Neural progenitor cell (in vitro differentiated cells): ENCODE measurements around the gene TSPAN18. TPM values are rescaled to one million over a fixed set of nuclear protein-coding genes. Genes with fewer than 3 reads are reported as not detected.

Experiments used
- DNase-seq: peaks from one replicate; pipeline ENCODE4 v3.0.0-alpha.2; 2016; ENCODE audit warnings: low spot score
- H2AFZ ChIP-seq: fragments of 200-600 bp; sonication (generic); replicated peaks from 2 replicates; pipeline ENCODE4 v1.6.1; 2016; ENCODE audit warnings: antibody characterized with exemption
- H3F3A ChIP-seq: fragments of 200-600 bp; sonication (generic); 2 replicates; pipeline ENCODE4 v1.6.1; 2016; ENCODE audit warnings: antibody characterized with exemption, low read depth
- H3K27ac ChIP-seq: fragments of 200-600 bp; sonication (generic); 2 replicates; pipeline ENCODE4 v1.5.1; 2016; ENCODE audit warnings: mild to moderate bottlenecking
- H3K27me3 ChIP-seq: fragments of 200-600 bp; sonication (generic); 2 replicates; pipeline ENCODE4 v1.6.1; 2016; ENCODE audit warnings: mild to moderate bottlenecking, moderate library complexity
- H3K36me3 ChIP-seq: fragments of 200-600 bp; sonication (generic); 2 replicates; pipeline ENCODE4 v1.5.1; 2016
- H3K4me1 ChIP-seq: fragments of 200-600 bp; sonication (generic); 2 replicates; pipeline ENCODE4 v1.6.1; 2016; ENCODE audit warnings: mixed run types
- H3K4me2 ChIP-seq: fragments of 200-600 bp; sonication (generic); 2 replicates; pipeline ENCODE4 v1.6.1; 2016
- H3K4me3 ChIP-seq: fragments of 200-600 bp; sonication (generic); 2 replicates; pipeline ENCODE4 v1.5.1; 2016
- H3K79me2 ChIP-seq: fragments of 200-600 bp; sonication (generic); 2 replicates; pipeline ENCODE4 v1.6.1; 2016; ENCODE audit warnings: low read depth
- H3K9ac ChIP-seq: fragments of 200-600 bp; sonication (generic); 2 replicates; pipeline ENCODE4 v1.6.1; 2016
- H3K9me3 ChIP-seq: fragments of 200-600 bp; sonication (generic); 2 replicates; pipeline ENCODE4 v1.5.1; 2016; ENCODE audit warnings: low read depth
- H4K20me1 ChIP-seq: fragments of 200-600 bp; sonication (generic); 2 replicates; pipeline ENCODE4 v1.6.1; 2016; ENCODE audit warnings: low read depth
- H3K27ac Mint-ChIP-seq: 3 replicates; pipeline ENCODE4 v1.8.0; 2021; ENCODE audit warnings: mixed read lengths
- H3K27me3 Mint-ChIP-seq: 2 replicates; pipeline ENCODE4 v1.8.0; 2022; ENCODE audit warnings: low read depth, mild to moderate bottlenecking, inconsistent platforms, moderate library complexity, mixed read lengths; ENCODE audit not compliant: insufficient read depth
- H3K36me3 Mint-ChIP-seq: 3 replicates; pipeline ENCODE4 v1.8.0; 2021; ENCODE audit warnings: mixed read lengths
- H3K4me1 Mint-ChIP-seq: 3 replicates; pipeline ENCODE4 v1.8.0; 2021; ENCODE audit warnings: mixed read lengths
- H3K4me3 Mint-ChIP-seq: 3 replicates; pipeline ENCODE4 v1.8.0; 2021; ENCODE audit warnings: mild to moderate bottlenecking, moderate library complexity, mixed read lengths
- H3K9me3 Mint-ChIP-seq: 3 replicates; pipeline ENCODE4 v1.8.0; 2020; ENCODE audit warnings: mixed read lengths
- CTCF ChIP-seq: fragments of 200-600 bp; sonication (generic); IDR thresholded peaks from 2 replicates; pipeline ENCODE4 v1.5.1; 2017; ENCODE audit warnings: antibody characterized with exemption, mild to moderate bottlenecking
- EZH2 ChIP-seq: fragments of 200-600 bp; sonication (generic); IDR thresholded peaks from 2 replicates; pipeline ENCODE4 v1.6.1; 2017; ENCODE audit warnings: antibody characterized with exemption, mild to moderate bottlenecking, moderate library complexity
- EZH2phosphoT487 ChIP-seq: fragments of 200-600 bp; sonication (generic); IDR thresholded peaks from 2 replicates; pipeline ENCODE4 v1.6.1; 2017; ENCODE audit warnings: antibody characterized with exemption
- total RNA-seq: library from RNA; depleted of rRNA; stranded (reverse); fragments of >200 nt; gene quantifications from 2 replicates; pipeline ENCODE4 v1.2.3, GENCODE V29; 2015; ENCODE audit warnings: low replicate concordance

The TSPAN18 gene
- total RNA-seq, 1 donor from 2014 or later, result 16.5 TPM

GRCh38 chr11:44928816-44929215 lies 202.1 kb downstream of the TSPAN18 start:
- no peak for TF ChIP-seq EZH2
- no peak for TF ChIP-seq EZH2phosphoT487
- no peak for TF ChIP-seq CTCF
- no peak overlapping the region for H3K27ac ChIP-seq
- peaks cover 11% of the 10 kb centered on the region for H3K27me3 Mint-ChIP-seq
- H3K4me1 ChIP-seq, result peaks cover 38% of the 10 kb centered on the region
- H3K79me2 ChIP-seq, result no peaks in the 10 kb centered on the region
- H3K4me3 ChIP-seq, result no peak overlapping the region
- peaks cover 13% of the 10 kb centered on the region for H3K36me3 Mint-ChIP-seq
- H3K4me3 Mint-ChIP-seq, result no peak overlapping the region
- H3K4me1 Mint-ChIP-seq, result peaks cover 24% of the 10 kb centered on the region
- DNase-seq, result peak; percentile 71
- H3K9ac ChIP-seq, result no peak overlapping the region
- H3K4me2 ChIP-seq, result no peak overlapping the region
- peaks cover 54% of the 10 kb centered on the region for H4K20me1 ChIP-seq
- no peak overlapping the region for H3K27ac Mint-ChIP-seq
- peaks cover 54% of the 10 kb centered on the region for H3F3A ChIP-seq
- no peaks in the 10 kb centered on the region for H3K9me3 Mint-ChIP-seq
- H3K27me3 ChIP-seq, result no peaks in the 10 kb centered on the region
- H3K9me3 ChIP-seq, result no peaks in the 10 kb centered on the region
- no peaks in the 10 kb centered on the region for H3K36me3 ChIP-seq
- H2AFZ ChIP-seq, result no peak overlapping the region

- H3K27me3 Mint-ChIP-seq, result peaks cover 12% of the 10 kb centered on the region
- no peaks in the 10 kb centered on the region for H3K9me3 Mint-ChIP-seq
- peak overlapping the region; percentile 57 for H3K27ac Mint-ChIP-seq
- Histone ChIP-seq H3K4me3 (no peak overlapping the region), H3K9me3 (no peaks in the 10 kb centered on the region), H2AFZ (no peak overlapping the region), H4K20me1 (peaks cover 59% of the 10 kb centered on the region), H3K4me1 (peaks cover 38% of the 10 kb centered on the region), H3K4me2 (peak overlapping the region; percentile 17), H3K9ac (no peak overlapping the region), H3F3A (peaks cover 54% of the 10 kb centered on the region), H3K36me3 (no peaks in the 10 kb centered on the region), H3K79me2 (no peaks in the 10 kb centered on the region), H3K27me3 (no peaks in the 10 kb centered on the region), H3K27ac (peak overlapping the region; percentile 50)
- peaks cover 15% of the 10 kb centered on the region for H3K36me3 Mint-ChIP-seq
- TF ChIP-seq EZH2 (no peak), EZH2phosphoT487 (no peak), CTCF (no peak)
- peaks cover 35% of the 10 kb centered on the region for H3K4me1 Mint-ChIP-seq
- H3K4me3 Mint-ChIP-seq, result no peak overlapping the region
- DNase-seq, result no peak
These were observed 204.0 kb downstream of the TSPAN18 start for GRCh38 chr11:44930588-44931302.

GRCh38 chr11:44931466-44931865 lies 204.7 kb downstream of the TSPAN18 start:
- no peak overlapping the region for H3K9ac ChIP-seq
- peaks cover 38% of the 10 kb centered on the region for H3K4me1 ChIP-seq
- peak overlapping the region; percentile 50 for H3K27ac ChIP-seq
- Mint-ChIP-seq H3K27ac (no peak overlapping the region), H3K36me3 (peaks cover 15% of the 10 kb centered on the region), H3K4me3 (no peak overlapping the region), H3K9me3 (no peaks in the 10 kb centered on the region), H3K4me1 (peaks cover 38% of the 10 kb centered on the region), H3K27me3 (peaks cover 14% of the 10 kb centered on the region)
- H3K79me2 ChIP-seq, result no peaks in the 10 kb centered on the region
- H2AFZ ChIP-seq, result no peak overlapping the region
- TF ChIP-seq CTCF (no peak), EZH2 (no peak), EZH2phosphoT487 (no peak)
- no peaks in the 10 kb centered on the region for H3K36me3 ChIP-seq
- peak overlapping the region; percentile 17 for H3K4me2 ChIP-seq
- H3F3A ChIP-seq, result peaks cover 54% of the 10 kb centered on the region
- peak; percentile 42 for DNase-seq
- H4K20me1 ChIP-seq, result peaks cover 65% of the 10 kb centered on the region
- no peak overlapping the region for H3K4me3 ChIP-seq
- H3K9me3 ChIP-seq, result no peaks in the 10 kb centered on the region
- H3K27me3 ChIP-seq, result no peaks in the 10 kb centered on the region
